Thyroid gland (tissue), 4 donors: ENCODE results near the gene PLCD4.

Experiments used
- CTCF ChIP-seq, 6 experiments: fragments of 200-600 bp in 3 of 6; fragments of 450-650 bp in 3 of 6; sonication (generic) in 3 of 6; IDR thresholded peaks; one replicate each; pipeline ENCODE4 v1.5.1; 2016 to 2019; ENCODE audit warnings: antibody characterized with exemption in 6 of 6, mild to moderate bottlenecking in 2 of 6, inconsistent platforms in 1 of 6, moderate library complexity in 1 of 6
- POLR2A ChIP-seq, 2 donors: fragments of 450-650 bp; IDR thresholded peaks; one replicate each; pipeline ENCODE4 v1.6.1; 2017; ENCODE audit warnings: antibody characterized with exemption in 2 of 2, mild to moderate bottlenecking in 2 of 2, moderate library complexity in 1 of 2

- TF ChIP-seq CTCF (IDR thresholded peaks at IDR 0.05): no peak
- TF ChIP-seq POLR2A (IDR thresholded peaks at IDR 0.05): no peak
Measured at GRCh38 chr2:218627939-218628338, 20.2 kb downstream of the PLCD4 start.
